ENCODE data around the gene CATSPERE.

The CATSPERE gene

DNA sequence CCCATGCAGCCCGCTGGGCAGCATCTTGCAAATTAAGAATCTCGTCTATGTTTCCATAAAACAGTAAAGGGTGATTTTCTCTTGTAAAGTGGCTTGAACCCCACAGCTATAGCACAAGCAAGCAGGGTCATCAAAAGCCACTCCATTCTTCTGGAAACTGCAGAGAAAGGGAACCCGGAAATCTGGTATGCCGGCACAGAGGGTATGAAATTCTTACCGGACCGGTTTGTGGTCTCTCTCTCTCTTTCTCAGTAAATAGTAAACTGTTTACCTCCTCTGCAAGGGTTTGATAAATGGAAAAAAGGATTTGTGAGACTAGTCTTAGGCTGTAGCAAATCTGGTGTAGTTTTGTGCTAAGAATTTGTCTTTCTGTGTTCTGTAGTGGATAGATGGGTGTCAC is 6.7 kb upstream of the CATSPERE start:
- no peaks in the 10 kb centered on the region for H3K27me3 ChIP-seq (ENCODE audit: insufficient read depth, low read length)
- no peak overlapping the region for H3K4me2 ChIP-seq (ENCODE audit: low read length)
- H3K9me3 ChIP-seq (ENCODE audit: low read length): no peaks in the 10 kb centered on the region
- H2AFZ ChIP-seq (ENCODE audit: low read length): no peak overlapping the region
- H3K4me3 ChIP-seq (ENCODE audit: low read depth, low read length, poor library complexity, severe bottlenecking): no peak overlapping the region
- H3K27ac ChIP-seq (ENCODE audit: low read depth, low read length, poor library complexity, severe bottlenecking): no peak overlapping the region
- H3K9ac ChIP-seq (ENCODE audit: low read length): no peak overlapping the region
- peaks cover 23% of the 10 kb centered on the region for H3K4me1 ChIP-seq (ENCODE audit: insufficient read depth, low read length, severe bottlenecking)
- no peaks in the 10 kb centered on the region for H3F3A ChIP-seq (ENCODE audit: insufficient read depth, low read length)
- H3K79me2 ChIP-seq (ENCODE audit: insufficient read depth, low read length): peaks cover 20% of the 10 kb centered on the region
- H3K36me3 ChIP-seq (ENCODE audit: insufficient read depth, low read length): peaks cover 10% of the 10 kb centered on the region
- no peak for TF ChIP-seq EZH2 (IDR thresholded peaks at IDR 0.05; ENCODE audit: borderline replicate concordance, low read length)
- TF ChIP-seq, protein P1, sequence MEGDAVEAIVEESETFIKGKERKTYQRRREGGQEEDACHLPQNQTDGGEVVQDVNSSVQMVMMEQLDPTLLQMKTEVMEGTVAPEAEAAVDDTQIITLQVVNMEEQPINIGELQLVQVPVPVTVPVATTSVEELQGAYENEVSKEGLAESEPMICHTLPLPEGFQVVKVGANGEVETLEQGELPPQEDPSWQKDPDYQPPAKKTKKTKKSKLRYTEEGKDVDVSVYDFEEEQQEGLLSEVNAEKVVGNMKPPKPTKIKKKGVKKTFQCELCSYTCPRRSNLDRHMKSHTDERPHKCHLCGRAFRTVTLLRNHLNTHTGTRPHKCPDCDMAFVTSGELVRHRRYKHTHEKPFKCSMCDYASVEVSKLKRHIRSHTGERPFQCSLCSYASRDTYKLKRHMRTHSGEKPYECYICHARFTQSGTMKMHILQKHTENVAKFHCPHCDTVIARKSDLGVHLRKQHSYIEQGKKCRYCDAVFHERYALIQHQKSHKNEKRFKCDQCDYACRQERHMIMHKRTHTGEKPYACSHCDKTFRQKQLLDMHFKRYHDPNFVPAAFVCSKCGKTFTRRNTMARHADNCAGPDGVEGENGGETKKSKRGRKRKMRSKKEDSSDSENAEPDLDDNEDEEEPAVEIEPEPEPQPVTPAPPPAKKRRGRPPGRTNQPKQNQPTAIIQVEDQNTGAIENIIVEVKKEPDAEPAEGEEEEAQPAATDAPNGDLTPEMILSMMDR (IDR thresholded peaks at IDR 0.05; ENCODE audit: low read length): no peak
- no peaks in the 10 kb centered on the region for H4K20me1 ChIP-seq (ENCODE audit: insufficient read depth, low read length)
- H3K9me2 ChIP-seq (ENCODE audit: low read depth, low read length): no peaks in the 10 kb centered on the region

DNA sequence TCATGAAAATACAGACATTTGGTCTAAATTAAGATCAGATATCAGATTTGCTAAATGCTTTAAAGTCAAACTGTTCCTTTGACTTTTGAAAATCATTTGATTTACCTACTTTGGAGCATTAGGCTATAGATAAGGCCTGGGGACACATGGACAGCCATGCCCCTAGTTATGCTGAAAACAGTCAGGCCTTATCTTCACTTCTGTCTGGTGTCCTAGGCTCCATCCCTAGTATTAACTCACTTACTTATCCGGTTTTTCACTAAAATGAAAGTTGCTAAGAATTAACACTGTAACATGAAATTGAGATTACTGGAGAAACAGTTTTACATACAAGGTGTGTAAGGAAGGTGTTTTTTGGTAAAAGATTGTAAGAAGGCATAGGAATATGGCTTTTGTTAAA is 4.5 kb upstream of the CATSPERE start:
- Histone ChIP-seq H3K9me3 (ENCODE audit: low read length) (no peaks in the 10 kb centered on the region), H3F3A (ENCODE audit: insufficient read depth, low read length) (no peaks in the 10 kb centered on the region), H3K79me2 (ENCODE audit: insufficient read depth, low read length) (no peaks in the 10 kb centered on the region), H3K4me1 (ENCODE audit: insufficient read depth, low read length, severe bottlenecking) (peaks cover 20% of the 10 kb centered on the region), H2AFZ (ENCODE audit: low read length) (no peak overlapping the region), H3K36me3 (ENCODE audit: insufficient read depth, low read length) (no peaks in the 10 kb centered on the region; the same call in 1 of the 2 replicates), H3K9ac (ENCODE audit: low read length) (no peak overlapping the region), H4K20me1 (ENCODE audit: insufficient read depth, low read length) (no peaks in the 10 kb centered on the region), H3K9me2 (ENCODE audit: low read depth, low read length) (no peaks in the 10 kb centered on the region), H3K27me3 (ENCODE audit: insufficient read depth, low read length) (no peaks in the 10 kb centered on the region), H3K4me3 (ENCODE audit: low read depth, low read length, poor library complexity, severe bottlenecking) (no peak overlapping the region), H3K27ac (ENCODE audit: low read depth, low read length, poor library complexity, severe bottlenecking) (no peak overlapping the region), H3K4me2 (ENCODE audit: low read length) (no peak overlapping the region)
- no peak for TF ChIP-seq EZH2 (IDR thresholded peaks at IDR 0.05; ENCODE audit: borderline replicate concordance, low read length)
- TF ChIP-seq, protein P1 (IDR thresholded peaks at IDR 0.05; ENCODE audit: low read length): no peak

DNA sequence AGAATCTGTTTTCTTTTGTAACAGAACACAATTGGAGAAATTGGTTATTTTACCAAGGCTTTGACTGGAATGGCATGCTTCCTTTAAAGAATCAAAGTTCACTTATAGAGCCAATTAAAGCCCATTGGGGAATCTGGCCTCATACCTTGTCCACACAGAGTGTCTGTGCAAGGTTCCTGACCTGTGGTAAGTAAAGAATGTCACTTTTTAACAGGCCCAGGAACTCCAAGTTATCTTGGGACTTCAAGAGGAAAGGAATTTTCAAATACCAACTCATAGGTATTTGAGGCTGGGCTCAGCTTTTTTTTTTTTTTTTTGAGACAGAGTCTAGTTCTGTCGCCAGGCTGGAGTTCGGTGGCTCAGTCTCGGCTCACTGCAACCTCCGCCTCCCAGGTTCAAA is 2.3 kb upstream of the CATSPERE start:
- Histone ChIP-seq H3K9me2 (ENCODE audit: low read depth, low read length) (no peaks in the 10 kb centered on the region), H3K9ac (ENCODE audit: low read length) (no peak overlapping the region)

More for the DNA sequence above, 2.3 kb upstream of the CATSPERE start:
- H3K4me2 ChIP-seq (ENCODE audit: low read length): no peak overlapping the region
- H3K27me3 ChIP-seq (ENCODE audit: insufficient read depth, low read length): no peaks in the 10 kb centered on the region
- H3K9me3 ChIP-seq (ENCODE audit: low read length): no peaks in the 10 kb centered on the region
- H3K79me2 ChIP-seq (ENCODE audit: insufficient read depth, low read length): no peaks in the 10 kb centered on the region
- peaks cover 15% of the 10 kb centered on the region for H3K4me1 ChIP-seq (ENCODE audit: insufficient read depth, low read length, severe bottlenecking)
- H3F3A ChIP-seq (ENCODE audit: insufficient read depth, low read length): 0 out of 2 replicates have a peak, but pooled peaks cover 4% of the 10 kb centered on the region
- H3K4me3 ChIP-seq (ENCODE audit: low read depth, low read length, poor library complexity, severe bottlenecking): no peak overlapping the region
- H4K20me1 ChIP-seq (ENCODE audit: insufficient read depth, low read length): no peaks in the 10 kb centered on the region
- no peak overlapping the region for H2AFZ ChIP-seq (ENCODE audit: low read length)
- no peaks in the 10 kb centered on the region; the same call in 1 of the 2 replicates for H3K36me3 ChIP-seq (ENCODE audit: insufficient read depth, low read length)
- no peak overlapping the region for H3K27ac ChIP-seq (ENCODE audit: low read depth, low read length, poor library complexity, severe bottlenecking)
- TF ChIP-seq EZH2 (IDR thresholded peaks at IDR 0.05; ENCODE audit: borderline replicate concordance, low read length): no peak
- TF ChIP-seq, protein P1 (IDR thresholded peaks at IDR 0.05; ENCODE audit: low read length): no peak

Measured in OCI-LY1 (cell line).